ENCODE results near the gene MUC3A.
A peak's percentile ranks its signal among the peaks of the same experiment; 100 is the strongest.
"Not testable (repeated sequence)": the region's sequence is repeated elsewhere in the genome, so short reads cannot be mapped to it uniquely, and the experiment has no call there.

MUC3A gene

GRCh38 chr7:100985033-100985797 lies 35.9 kb downstream of the MUC3A start:
- H2BK120ac ChIP-seq (ENCODE audit: low read depth, low read length); H3K4me1 ChIP-seq (ENCODE audit: control insufficient read depth, insufficient read depth, low read depth, low read length); H3K79me1 ChIP-seq (replicated peaks; ENCODE audit: low read length, poor library complexity, severe bottlenecking); H3K18ac ChIP-seq (ENCODE audit: low read depth in 1 of 2, low read length in 2 of 2); H4K91ac ChIP-seq (ENCODE audit: low read length); H2BK5ac ChIP-seq (ENCODE audit: low read depth, low read length, poor library complexity, severe bottlenecking); H3K23ac ChIP-seq (ENCODE audit: low read length in 2 of 2); H3K36me3 ChIP-seq (ENCODE audit: control insufficient read depth in 1 of 2, insufficient read depth in 2 of 2, low read depth in 1 of 2, low read length in 2 of 2); H3K14ac ChIP-seq (ENCODE audit: low read length in 2 of 2); H3K9me3 ChIP-seq (ENCODE audit: control insufficient read depth, low read length); H4K8ac ChIP-seq (ENCODE audit: low read length); H3K27ac ChIP-seq (ENCODE audit: low read length, poor library complexity, severe bottlenecking); H2AK5ac ChIP-seq (ENCODE audit: low read length, severe bottlenecking); H3K4ac ChIP-seq (ENCODE audit: low read depth in 1 of 2, low read length in 2 of 2); H3K4me3 ChIP-seq (ENCODE audit: insufficient read depth in 1 of 2, low read depth in 1 of 2, low read length in 2 of 2); H2BK15ac ChIP-seq (ENCODE audit: low read depth, poor library complexity, severe bottlenecking); H2BK12ac ChIP-seq (ENCODE audit: low read length in 2 of 2); H3K4me2 ChIP-seq (ENCODE audit: low read length, poor library complexity, severe bottlenecking); H2AFZ ChIP-seq (ENCODE audit: low read depth, low read length): not testable (repeated sequence)
- H3K27me3 ChIP-seq (ENCODE audit: control insufficient read depth in 1 of 2, insufficient read depth in 1 of 2, low read length in 2 of 2): peaks cover 5 to 18% of the 10 kb centered on the region in 2 experiments
- WGBS: 58% methylated on average over 4 of the region's 4 CpGs
- H3K9ac ChIP-seq (ENCODE audit: low read length): peak overlapping the region; percentile 36
- DNase-seq: peak; percentile 9

- H2BK5ac ChIP-seq (ENCODE audit: low read depth, low read length, poor library complexity, severe bottlenecking): no peak overlapping the region
- H3K79me1 ChIP-seq (replicated peaks; ENCODE audit: low read length, poor library complexity, severe bottlenecking): no peaks in the 10 kb centered on the region
- no peak overlapping the region for H3K23ac ChIP-seq (ENCODE audit: low read length in 2 of 2)
- H3K18ac ChIP-seq (ENCODE audit: low read depth in 1 of 2, low read length in 2 of 2): no peak overlapping the region
- H3K27ac ChIP-seq (ENCODE audit: low read length, poor library complexity, severe bottlenecking): no peak overlapping the region
- H4K8ac ChIP-seq (ENCODE audit: low read length): no peak overlapping the region
- no peak overlapping the region for H3K9ac ChIP-seq (ENCODE audit: low read length)
- H3K4me1 ChIP-seq (ENCODE audit: control insufficient read depth, insufficient read depth, low read depth, low read length): no peaks in the 10 kb centered on the region
- WGBS: 91% methylated on average over 9 of the region's 9 CpGs
- H3K4me2 ChIP-seq (ENCODE audit: low read length, poor library complexity, severe bottlenecking): no peak overlapping the region
- H2BK12ac ChIP-seq (ENCODE audit: low read length in 2 of 2): no peak overlapping the region
- no peaks in the 10 kb centered on the region for H3K27me3 ChIP-seq (ENCODE audit: control insufficient read depth in 1 of 2, insufficient read depth in 1 of 2, low read length in 2 of 2)
- H2BK15ac ChIP-seq (ENCODE audit: low read depth, poor library complexity, severe bottlenecking): no peak overlapping the region
- no peaks in the 10 kb centered on the region for H3K9me3 ChIP-seq (ENCODE audit: control insufficient read depth, low read length)
- no peak for DNase-seq
- no peak overlapping the region for H4K91ac ChIP-seq (ENCODE audit: low read length)
- H3K4ac ChIP-seq (ENCODE audit: low read depth in 1 of 2, low read length in 2 of 2): no peak overlapping the region
- H3K14ac ChIP-seq (ENCODE audit: low read length in 2 of 2): no peak overlapping the region
- H2AFZ ChIP-seq (ENCODE audit: low read depth, low read length): no peak overlapping the region
- no peak overlapping the region for H2BK120ac ChIP-seq (ENCODE audit: low read depth, low read length)
- H2AK5ac ChIP-seq (ENCODE audit: low read length, severe bottlenecking): no peak overlapping the region
- no peaks in the 10 kb centered on the region for H3K36me3 ChIP-seq (ENCODE audit: control insufficient read depth in 1 of 2, insufficient read depth in 2 of 2, low read depth in 1 of 2, low read length in 2 of 2)
- no peak overlapping the region for H3K4me3 ChIP-seq (ENCODE audit: insufficient read depth in 1 of 2, low read depth in 1 of 2, low read length in 2 of 2)
Measured at GRCh38 chr7:100991631-100992030, 42.3 kb downstream of the MUC3A start.

GRCh38 chr7:100992280-100992679 lies 42.9 kb downstream of the MUC3A start:
- not testable (repeated sequence) for H3K9me3 ChIP-seq (ENCODE audit: control insufficient read depth, low read length); H2BK5ac ChIP-seq (ENCODE audit: low read depth, low read length, poor library complexity, severe bottlenecking); H3K14ac ChIP-seq (ENCODE audit: low read length in 2 of 2); H2AFZ ChIP-seq (ENCODE audit: low read depth, low read length); H3K36me3 ChIP-seq (ENCODE audit: control insufficient read depth in 1 of 2, insufficient read depth in 2 of 2, low read depth in 1 of 2, low read length in 2 of 2); H3K9ac ChIP-seq (ENCODE audit: low read length); H3K4ac ChIP-seq (ENCODE audit: low read depth in 1 of 2, low read length in 2 of 2); H3K4me3 ChIP-seq (ENCODE audit: insufficient read depth in 1 of 2, low read depth in 1 of 2, low read length in 2 of 2); H2BK15ac ChIP-seq (ENCODE audit: low read depth, poor library complexity, severe bottlenecking); H3K18ac ChIP-seq (ENCODE audit: low read depth in 1 of 2, low read length in 2 of 2); H2AK5ac ChIP-seq (ENCODE audit: low read length, severe bottlenecking); H2BK120ac ChIP-seq (ENCODE audit: low read depth, low read length); H3K23ac ChIP-seq (ENCODE audit: low read length in 2 of 2); H4K91ac ChIP-seq (ENCODE audit: low read length); H3K27me3 ChIP-seq (ENCODE audit: control insufficient read depth in 1 of 2, insufficient read depth in 1 of 2, low read length in 2 of 2); H3K4me2 ChIP-seq (ENCODE audit: low read length, poor library complexity, severe bottlenecking); H3K27ac ChIP-seq (ENCODE audit: low read length, poor library complexity, severe bottlenecking); H2BK12ac ChIP-seq (ENCODE audit: low read length in 2 of 2); H3K79me1 ChIP-seq (replicated peaks; ENCODE audit: low read length, poor library complexity, severe bottlenecking); DNase-seq; H4K8ac ChIP-seq (ENCODE audit: low read length); H3K4me1 ChIP-seq (ENCODE audit: control insufficient read depth, insufficient read depth, low read depth, low read length)
- 86% methylated on average over 11 of the region's 12 CpGs for WGBS

GRCh38 chr7:100994671-100995070 lies 45.3 kb downstream of the MUC3A start:
- not testable (repeated sequence) for H2BK15ac ChIP-seq (ENCODE audit: low read depth, poor library complexity, severe bottlenecking); H3K4me3 ChIP-seq (ENCODE audit: insufficient read depth in 1 of 2, low read depth in 1 of 2, low read length in 2 of 2); H3K27me3 ChIP-seq (ENCODE audit: control insufficient read depth in 1 of 2, insufficient read depth in 1 of 2, low read length in 2 of 2); H3K4me2 ChIP-seq (ENCODE audit: low read length, poor library complexity, severe bottlenecking); H3K9me3 ChIP-seq (ENCODE audit: control insufficient read depth, low read length); H2BK120ac ChIP-seq (ENCODE audit: low read depth, low read length); DNase-seq; H3K27ac ChIP-seq (ENCODE audit: low read length, poor library complexity, severe bottlenecking); H2BK5ac ChIP-seq (ENCODE audit: low read depth, low read length, poor library complexity, severe bottlenecking); H3K4me1 ChIP-seq (ENCODE audit: control insufficient read depth, insufficient read depth, low read depth, low read length); H3K79me1 ChIP-seq (replicated peaks; ENCODE audit: low read length, poor library complexity, severe bottlenecking); H3K18ac ChIP-seq (ENCODE audit: low read depth in 1 of 2, low read length in 2 of 2); H3K23ac ChIP-seq (ENCODE audit: low read length in 2 of 2); H2AK5ac ChIP-seq (ENCODE audit: low read length, severe bottlenecking); H3K36me3 ChIP-seq (ENCODE audit: control insufficient read depth in 1 of 2, insufficient read depth in 2 of 2, low read depth in 1 of 2, low read length in 2 of 2); H2AFZ ChIP-seq (ENCODE audit: low read depth, low read length); H4K8ac ChIP-seq (ENCODE audit: low read length); H2BK12ac ChIP-seq (ENCODE audit: low read length in 2 of 2); H3K14ac ChIP-seq (ENCODE audit: low read length in 2 of 2); H3K9ac ChIP-seq (ENCODE audit: low read length); H4K91ac ChIP-seq (ENCODE audit: low read length); H3K4ac ChIP-seq (ENCODE audit: low read depth in 1 of 2, low read length in 2 of 2)
- no CpG with 5 or more reads among the region's 9 CpGs for WGBS

Data from mesenchymal stem cell (in vitro differentiated cells and primary cell).